KOPT-K1 (cell line): ENCODE data around the gene TMEM94.

ENCODE experiments used
- H3K27ac ChIP-seq: fragments of 200-600 bp; sonication (generic); 2 replicates; pipeline ENCODE4 v1.5.1; 2016; ENCODE audit warnings: antibody characterized with exemption, mild to moderate bottlenecking, low read depth, low read length; ENCODE audit not compliant: poor library complexity, severe bottlenecking
- H3K36me3 ChIP-seq: fragments of 200-600 bp; sonication (generic); 2 replicates; pipeline ENCODE4 v1.5.1; 2017; ENCODE audit warnings: antibody characterized with exemption, mild to moderate bottlenecking, low read length, moderate library complexity; ENCODE audit not compliant: insufficient read depth
- H3K9me3 ChIP-seq: fragments of 200-600 bp; sonication (generic); 2 replicates; pipeline ENCODE4 v1.5.1; 2017; ENCODE audit warnings: antibody characterized with exemption, low read length, mild to moderate bottlenecking; ENCODE audit not compliant: insufficient read depth, poor library complexity, severe bottlenecking

TMEM94 gene

GRCh38 chr17:75525806-75526554 is 69.5 kb downstream of the TMEM94 start:
- Histone ChIP-seq H3K9me3 (no peaks in the 10 kb centered on the region), H3K27ac (no peak overlapping the region), H3K36me3 (peaks cover 49% of the 10 kb centered on the region)

GRCh38 chr17:75526555-75527270 is 70.3 kb downstream of the TMEM94 start:
- H3K36me3 ChIP-seq, result peaks cover 42% of the 10 kb centered on the region
- H3K9me3 ChIP-seq, result no peaks in the 10 kb centered on the region
- no peak overlapping the region for H3K27ac ChIP-seq

- Histone ChIP-seq H3K9me3 (no peaks in the 10 kb centered on the region), H3K27ac (no peak overlapping the region), H3K36me3 (peaks cover 6% of the 10 kb centered on the region; the same call in 1 of the 2 replicates)
These were observed 74.6 kb downstream of the TMEM94 start for GRCh38 chr17:75530837-75531720.

- Histone ChIP-seq H3K27ac (no peak overlapping the region), H3K9me3 (no peaks in the 10 kb centered on the region)
These were observed 75.3 kb downstream of the TMEM94 start for GRCh38 chr17:75531721-75532072.

GRCh38 chr17:75535119-75535537 is 78.7 kb downstream of the TMEM94 start:
- peak overlapping the region; percentile 27 for H3K27ac ChIP-seq
- no peaks in the 10 kb centered on the region for H3K36me3 ChIP-seq
- H3K9me3 ChIP-seq, result no peaks in the 10 kb centered on the region

More at GRCh38 chr17:75531721-75532072, 75.3 kb downstream of the TMEM94 start:
- H3K36me3 ChIP-seq, result 0 out of 2 replicates have a peak, but pooled peaks cover under 1% of the 10 kb centered on the region

- H3K36me3 ChIP-seq, result no peaks in the 10 kb centered on the region
- no peak overlapping the region for H3K27ac ChIP-seq
- no peaks in the 10 kb centered on the region for H3K9me3 ChIP-seq
These were observed 79.4 kb downstream of the TMEM94 start for GRCh38 chr17:75535871-75536270.

- Histone ChIP-seq H3K9me3 (no peaks in the 10 kb centered on the region), H3K27ac (no peak overlapping the region), H3K36me3 (no peaks in the 10 kb centered on the region)
These were observed 79.9 kb downstream of the TMEM94 start for GRCh38 chr17:75536366-75536765.

- no peaks in the 10 kb centered on the region for H3K36me3 ChIP-seq
These were observed 83.7 kb downstream of the TMEM94 start for GRCh38 chr17:75539967-75540729.

GRCh38 chr17:75540923-75541503 is 84.6 kb downstream of the TMEM94 start:
- no peaks in the 10 kb centered on the region for H3K9me3 ChIP-seq
- no peaks in the 10 kb centered on the region for H3K36me3 ChIP-seq
- H3K27ac ChIP-seq, result no peak overlapping the region

More at GRCh38 chr17:75539967-75540729, 83.7 kb downstream of the TMEM94 start:
- no peaks in the 10 kb centered on the region for H3K9me3 ChIP-seq
- H3K27ac ChIP-seq, result no peak overlapping the region

GRCh38 chr17:75542229-75542628 is 85.8 kb downstream of the TMEM94 start:
- Histone ChIP-seq H3K27ac (no peak overlapping the region), H3K9me3 (no peaks in the 10 kb centered on the region)

GRCh38 chr17:75542728-75543336 is 86.4 kb downstream of the TMEM94 start:
- Histone ChIP-seq H3K36me3 (no peaks in the 10 kb centered on the region), H3K9me3 (no peaks in the 10 kb centered on the region), H3K27ac (no peak overlapping the region)

More at GRCh38 chr17:75542229-75542628, 85.8 kb downstream of the TMEM94 start:
- no peaks in the 10 kb centered on the region for H3K36me3 ChIP-seq

- H3K27ac ChIP-seq, result no peak overlapping the region
- H3K36me3 ChIP-seq, result no peaks in the 10 kb centered on the region
- no peaks in the 10 kb centered on the region for H3K9me3 ChIP-seq
These were observed 87.8 kb downstream of the TMEM94 start for GRCh38 chr17:75544250-75544649.

GRCh38 chr17:75546181-75546580 is 89.7 kb downstream of the TMEM94 start:
- H3K27ac ChIP-seq, result no peak overlapping the region
- H3K9me3 ChIP-seq, result no peaks in the 10 kb centered on the region
- no peaks in the 10 kb centered on the region for H3K36me3 ChIP-seq

- no peaks in the 10 kb centered on the region for H3K9me3 ChIP-seq
- no peak overlapping the region for H3K27ac ChIP-seq
- H3K36me3 ChIP-seq, result no peaks in the 10 kb centered on the region
These were observed 90.7 kb downstream of the TMEM94 start for GRCh38 chr17:75547091-75547490.
